Neural progenitor cell (in vitro differentiated cells): ENCODE measurements around the gene ASTN2.

Experiments used
- EZH2 ChIP-seq: fragments of 200-600 bp; sonication (generic); IDR thresholded peaks from 2 replicates; pipeline ENCODE4 v1.6.1; 2017; ENCODE audit warnings: antibody characterized with exemption, mild to moderate bottlenecking, moderate library complexity
- EZH2phosphoT487 ChIP-seq: fragments of 200-600 bp; sonication (generic); IDR thresholded peaks from 2 replicates; pipeline ENCODE4 v1.6.1; 2017; ENCODE audit warnings: antibody characterized with exemption
- TF ChIP-seq, protein P1 (sequence below): fragments of 200-600 bp; sonication (generic); IDR thresholded peaks from 2 replicates; pipeline ENCODE4 v1.5.1; 2017; ENCODE audit warnings: antibody characterized with exemption, mild to moderate bottlenecking

DNA sequence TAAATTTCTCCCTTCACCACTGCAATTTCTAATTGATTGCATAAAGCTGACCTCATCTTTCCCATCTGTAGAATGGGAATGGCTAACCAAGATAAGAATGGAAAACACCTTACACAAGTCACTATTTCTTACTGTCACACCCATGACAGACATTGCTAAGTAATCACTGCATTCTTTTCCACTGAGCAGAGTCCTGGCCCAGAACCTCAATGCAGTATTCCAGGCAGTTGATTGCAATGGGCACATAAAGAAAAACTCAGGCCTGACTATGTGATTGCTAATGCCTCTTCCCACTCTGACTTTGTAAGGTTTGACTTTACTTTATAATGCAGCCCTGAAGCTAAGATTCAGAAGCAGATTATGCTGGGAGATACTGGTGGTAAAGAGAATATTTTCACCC, 698.4 kb downstream of the ASTN2 start:
- no peak for TF ChIP-seq EZH2
- TF ChIP-seq, protein P1, sequence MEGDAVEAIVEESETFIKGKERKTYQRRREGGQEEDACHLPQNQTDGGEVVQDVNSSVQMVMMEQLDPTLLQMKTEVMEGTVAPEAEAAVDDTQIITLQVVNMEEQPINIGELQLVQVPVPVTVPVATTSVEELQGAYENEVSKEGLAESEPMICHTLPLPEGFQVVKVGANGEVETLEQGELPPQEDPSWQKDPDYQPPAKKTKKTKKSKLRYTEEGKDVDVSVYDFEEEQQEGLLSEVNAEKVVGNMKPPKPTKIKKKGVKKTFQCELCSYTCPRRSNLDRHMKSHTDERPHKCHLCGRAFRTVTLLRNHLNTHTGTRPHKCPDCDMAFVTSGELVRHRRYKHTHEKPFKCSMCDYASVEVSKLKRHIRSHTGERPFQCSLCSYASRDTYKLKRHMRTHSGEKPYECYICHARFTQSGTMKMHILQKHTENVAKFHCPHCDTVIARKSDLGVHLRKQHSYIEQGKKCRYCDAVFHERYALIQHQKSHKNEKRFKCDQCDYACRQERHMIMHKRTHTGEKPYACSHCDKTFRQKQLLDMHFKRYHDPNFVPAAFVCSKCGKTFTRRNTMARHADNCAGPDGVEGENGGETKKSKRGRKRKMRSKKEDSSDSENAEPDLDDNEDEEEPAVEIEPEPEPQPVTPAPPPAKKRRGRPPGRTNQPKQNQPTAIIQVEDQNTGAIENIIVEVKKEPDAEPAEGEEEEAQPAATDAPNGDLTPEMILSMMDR, result no peak
- no peak for TF ChIP-seq EZH2phosphoT487
